ENCODE results near the gene MAPK7. TPM values are rescaled to one million over a fixed set of nuclear protein-coding genes. Genes with fewer than 3 reads are reported as not detected.

MAPK7 gene
- total and polyA plus RNA-seq, 10 of the 15 experiments (the other 5 are each of a cell fraction or from before 2014, with no cell fraction given), result 0.37 to 13.5 (median 5.6) TPM

DNA sequence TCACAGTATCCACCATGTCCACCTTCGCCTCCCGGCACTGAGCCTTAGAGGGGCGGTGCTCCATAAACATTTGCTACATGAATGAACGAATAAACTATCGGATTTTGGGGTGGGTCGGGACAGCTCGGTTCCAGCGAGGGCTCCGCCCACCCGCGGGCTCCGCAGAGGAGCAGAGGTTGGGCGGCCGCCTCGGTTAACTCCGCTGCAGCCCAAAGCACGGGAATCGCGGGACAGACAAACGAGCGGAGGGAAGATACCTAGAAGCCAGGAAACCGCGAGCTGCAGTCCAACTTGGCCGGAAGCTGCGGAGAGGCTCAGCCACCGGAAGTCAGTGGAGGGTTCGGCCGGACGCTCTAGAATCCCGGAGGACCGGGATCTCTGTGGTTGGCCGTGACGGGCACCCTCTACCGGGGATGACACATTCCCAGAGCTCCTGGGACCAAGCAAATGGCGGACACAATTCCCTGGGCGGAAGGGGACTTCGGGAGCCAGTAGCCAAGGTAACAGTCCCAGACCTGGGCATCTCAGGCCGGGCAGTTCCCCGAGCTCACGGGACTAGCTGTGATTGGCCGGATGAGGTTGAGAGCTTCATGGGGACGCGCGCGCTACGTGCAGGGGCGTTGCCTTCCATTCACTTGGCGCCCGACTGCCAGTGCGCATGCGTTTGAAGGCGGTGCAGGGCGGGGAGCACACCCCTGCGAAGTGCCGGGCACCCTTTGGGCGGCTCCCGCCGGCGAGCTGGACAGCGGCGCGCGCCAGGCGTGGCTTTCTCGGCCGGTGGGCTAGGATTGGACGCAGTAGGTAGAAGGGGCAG, 489 bp upstream of the MAPK7 start:
- peak overlapping the region; percentile 100 for H2AFZ ChIP-seq (ENCODE audit: control insufficient read depth, low read depth, low read length)
- H3K36me3 ChIP-seq (ENCODE audit: control insufficient read depth in 2 of 2, insufficient read depth in 2 of 2, low read length in 1 of 2), result peaks cover 4 to 18% of the 10 kb centered on the region in 2 experiments
- ATAC-seq, result peak; percentile 98
- no peaks in the 10 kb centered on the region for H4K20me1 ChIP-seq (ENCODE audit: control insufficient read depth, insufficient read depth)
- H3K27ac ChIP-seq (ENCODE audit: control insufficient read depth, insufficient read depth), result peak overlapping the region; percentile 93
- DNase-seq (ENCODE audit: low read depth, low spot score), result peak; percentile 96
- no TSS peak for BruUV-seq (replicated peaks)
- intact Hi-C loops (cut with micrococcal nuclease; ENCODE audit: unreplicated experiment) (loop anchor here (5.0 kb wide), 1 partner anchor 84 kb away; no protein-coding TSS in a partner anchor), in situ Hi-C loops (cut with MboI) (no loop called here)
- ChIA-PET RAD21 (ENCODE audit: unreplicated experiment) (interaction anchor here (0.7 to 1.9 kb wide), 9 partner anchors 12 to 270 kb away, joined by 3 to 21 read pairs (median 8); partner anchors contain the start of genes ALDH3A2 and B9D1), POLR2A (interaction anchor here (0.5 to 1.6 kb wide), 10 partner anchors 9 to 377 kb away, joined by 3 to 5 read pairs (median 4); partner anchors contain the start of genes ALDH3A2 and B9D1), CTCF (interaction anchor here (0.9 to 1.9 kb wide), 12 partner anchors 11 to 1405 kb away, joined by 3 to 39 read pairs (median 4); partner anchors contain the start of genes B9D1, DRC3 and TOM1L2), SMC1A (ENCODE audit: uncharacterized antibody, unreplicated experiment) (interaction anchor here (0.9 to 1.8 kb wide), 8 partner anchors 11 to 271 kb away, joined by 3 to 10 read pairs (median 4); partner anchors contain the start of genes ALDH3A2 and B9D1)
- peak overlapping the region; percentile 93 for H3K9ac ChIP-seq (ENCODE audit: control insufficient read depth, insufficient read depth, low read length)
- no peaks in the 10 kb centered on the region for H3K9me3 ChIP-seq (replicated peaks; ENCODE audit: control insufficient read depth, insufficient read depth, low read length)
- FAIRE-seq, result peak; percentile 98
- under 1% methylated on average over 67 of the region's 67 CpGs for WGBS (ENCODE audit: insufficient coverage, insufficient replicate concordance, low lambda C conversion rate, missing lambda C conversion rate)
- no peaks in the 10 kb centered on the region for H3K4me1 ChIP-seq (ENCODE audit: control insufficient read depth, insufficient read depth, low read length)
- no peaks in the 10 kb centered on the region for H3K27me3 ChIP-seq (replicated peaks in 1 of 2; ENCODE audit: control insufficient read depth in 2 of 2, insufficient read depth in 2 of 2, low read length in 1 of 2)
- peak overlapping the region; percentile 51 for H3K4me2 ChIP-seq (ENCODE audit: control insufficient read depth, insufficient read depth)
- peak overlapping the region; percentile 87 for H3K4me3 ChIP-seq
- H3K79me2 ChIP-seq (ENCODE audit: control insufficient read depth, insufficient read depth, low read length), result peaks cover 4% of the 10 kb centered on the region
- TF ChIP-seq STAT1 (conservative IDR thresholded peaks at IDR 0.05), result 0 out of 2 replicates have a peak, but pooled peaks have one; percentile 15
- peak; percentile 56; the same call in 1 of the 2 replicates for TF ChIP-seq WRNIP1 (IDR thresholded peaks at IDR 0.05; ENCODE audit: borderline replicate concordance, low read depth, low read length)
- peak; percentile 90 for TF ChIP-seq TAF1 (IDR thresholded peaks at IDR 0.05; ENCODE audit: borderline replicate concordance, low read depth, low read length)
- TF ChIP-seq SMAD1 (IDR thresholded peaks at IDR 0.05; ENCODE audit: low read depth, partially characterized antibody), result peak; percentile 59
- TF ChIP-seq, protein P1, sequence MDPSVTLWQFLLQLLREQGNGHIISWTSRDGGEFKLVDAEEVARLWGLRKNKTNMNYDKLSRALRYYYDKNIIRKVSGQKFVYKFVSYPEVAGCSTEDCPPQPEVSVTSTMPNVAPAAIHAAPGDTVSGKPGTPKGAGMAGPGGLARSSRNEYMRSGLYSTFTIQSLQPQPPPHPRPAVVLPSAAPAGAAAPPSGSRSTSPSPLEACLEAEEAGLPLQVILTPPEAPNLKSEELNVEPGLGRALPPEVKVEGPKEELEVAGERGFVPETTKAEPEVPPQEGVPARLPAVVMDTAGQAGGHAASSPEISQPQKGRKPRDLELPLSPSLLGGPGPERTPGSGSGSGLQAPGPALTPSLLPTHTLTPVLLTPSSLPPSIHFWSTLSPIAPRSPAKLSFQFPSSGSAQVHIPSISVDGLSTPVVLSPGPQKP (IDR thresholded peaks at IDR 0.05; ENCODE audit: low read depth, low read length), result peak; percentile 89
- peak; percentile 32 for TF ChIP-seq SIX5 (IDR thresholded peaks at IDR 0.05; ENCODE audit: low read depth, low read length, severe bottlenecking)
- TF ChIP-seq, protein P2, sequence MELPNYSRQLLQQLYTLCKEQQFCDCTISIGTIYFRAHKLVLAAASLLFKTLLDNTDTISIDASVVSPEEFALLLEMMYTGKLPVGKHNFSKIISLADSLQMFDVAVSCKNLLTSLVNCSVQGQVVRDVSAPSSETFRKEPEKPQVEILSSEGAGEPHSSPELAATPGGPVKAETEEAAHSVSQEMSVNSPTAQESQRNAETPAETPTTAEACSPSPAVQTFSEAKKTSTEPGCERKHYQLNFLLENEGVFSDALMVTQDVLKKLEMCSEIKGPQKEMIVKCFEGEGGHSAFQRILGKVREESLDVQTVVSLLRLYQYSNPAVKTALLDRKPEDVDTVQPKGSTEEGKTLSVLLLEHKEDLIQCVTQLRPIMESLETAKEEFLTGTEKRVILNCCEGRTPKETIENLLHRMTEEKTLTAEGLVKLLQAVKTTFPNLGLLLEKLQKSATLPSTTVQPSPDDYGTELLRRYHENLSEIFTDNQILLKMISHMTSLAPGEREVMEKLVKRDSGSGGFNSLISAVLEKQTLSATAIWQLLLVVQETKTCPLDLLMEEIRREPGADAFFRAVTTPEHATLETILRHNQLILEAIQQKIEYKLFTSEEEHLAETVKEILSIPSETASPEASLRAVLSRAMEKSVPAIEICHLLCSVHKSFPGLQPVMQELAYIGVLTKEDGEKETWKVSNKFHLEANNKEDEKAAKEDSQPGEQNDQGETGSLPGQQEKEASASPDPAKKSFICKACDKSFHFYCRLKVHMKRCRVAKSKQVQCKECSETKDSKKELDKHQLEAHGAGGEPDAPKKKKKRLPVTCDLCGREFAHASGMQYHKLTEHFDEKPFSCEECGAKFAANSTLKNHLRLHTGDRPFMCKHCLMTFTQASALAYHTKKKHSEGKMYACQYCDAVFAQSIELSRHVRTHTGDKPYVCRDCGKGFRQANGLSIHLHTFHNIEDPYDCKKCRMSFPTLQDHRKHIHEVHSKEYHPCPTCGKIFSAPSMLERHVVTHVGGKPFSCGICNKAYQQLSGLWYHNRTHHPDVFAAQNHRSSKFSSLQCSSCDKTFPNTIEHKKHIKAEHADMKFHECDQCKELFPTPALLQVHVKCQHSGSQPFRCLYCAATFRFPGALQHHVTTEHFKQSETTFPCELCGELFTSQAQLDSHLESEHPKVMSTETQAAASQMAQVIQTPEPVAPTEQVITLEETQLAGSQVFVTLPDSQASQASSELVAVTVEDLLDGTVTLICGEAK (IDR thresholded peaks at IDR 0.05; ENCODE audit: borderline replicate concordance), result peak; percentile 95
- TF ChIP-seq, protein P3, sequence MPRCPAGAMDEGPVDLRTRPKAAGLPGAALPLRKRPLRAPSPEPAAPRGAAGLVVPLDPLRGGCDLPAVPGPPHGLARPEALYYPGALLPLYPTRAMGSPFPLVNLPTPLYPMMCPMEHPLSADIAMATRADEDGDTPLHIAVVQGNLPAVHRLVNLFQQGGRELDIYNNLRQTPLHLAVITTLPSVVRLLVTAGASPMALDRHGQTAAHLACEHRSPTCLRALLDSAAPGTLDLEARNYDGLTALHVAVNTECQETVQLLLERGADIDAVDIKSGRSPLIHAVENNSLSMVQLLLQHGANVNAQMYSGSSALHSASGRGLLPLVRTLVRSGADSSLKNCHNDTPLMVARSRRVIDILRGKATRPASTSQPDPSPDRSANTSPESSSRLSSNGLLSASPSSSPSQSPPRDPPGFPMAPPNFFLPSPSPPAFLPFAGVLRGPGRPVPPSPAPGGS (IDR thresholded peaks at IDR 0.05; ENCODE audit: borderline replicate concordance, insufficient read depth, low read depth, low read length, poor library complexity, severe bottlenecking), result peak; percentile 17
- peak; percentile 82 for TF ChIP-seq YY1 (IDR thresholded peaks at IDR 0.05; ENCODE audit: low read depth, low read length)
- peak; percentile 58 for TF ChIP-seq RFX5 (IDR thresholded peaks at IDR 0.05; ENCODE audit: low read depth, low read length)
- TF ChIP-seq EP300 (IDR thresholded peaks at IDR 0.05; ENCODE audit: borderline replicate concordance in 1 of 2, control insufficient read depth in 1 of 2, low read depth in 2 of 2, low read length in 2 of 2), result peak in 1 of 2 experiments; percentile 20; a peak in 1 of 4 replicates
- TF ChIP-seq RAD21 (IDR thresholded peaks at IDR 0.05; ENCODE audit: insufficient read depth, low read depth, low read length), result no peak
